GM18505 (cell line): ENCODE data around the gene RIOX2.
A peak's percentile ranks its signal among the peaks of the same experiment; 100 is the strongest.

ENCODE experiments used
- ATAC-seq: cut with Tn5 transposase; IDR thresholded peaks from one replicate; pipeline ENCODE4 v1.9.1; 2021; ENCODE audit not compliant: unreplicated experiment
- POLR2A ChIP-seq: IDR thresholded peaks from 4 replicates; pipeline ENCODE4 v1.6.1; 2011; ENCODE audit warnings: borderline replicate concordance; ENCODE audit not compliant: insufficient read depth, insufficient read length; ENCODE audit errors: extremely low read depth

RIOX2 gene

GRCh38 chr3:97957617-97958311 is 14.5 kb downstream of the RIOX2 start:
- no peak for ATAC-seq
- no peak for TF ChIP-seq POLR2A

DNA sequence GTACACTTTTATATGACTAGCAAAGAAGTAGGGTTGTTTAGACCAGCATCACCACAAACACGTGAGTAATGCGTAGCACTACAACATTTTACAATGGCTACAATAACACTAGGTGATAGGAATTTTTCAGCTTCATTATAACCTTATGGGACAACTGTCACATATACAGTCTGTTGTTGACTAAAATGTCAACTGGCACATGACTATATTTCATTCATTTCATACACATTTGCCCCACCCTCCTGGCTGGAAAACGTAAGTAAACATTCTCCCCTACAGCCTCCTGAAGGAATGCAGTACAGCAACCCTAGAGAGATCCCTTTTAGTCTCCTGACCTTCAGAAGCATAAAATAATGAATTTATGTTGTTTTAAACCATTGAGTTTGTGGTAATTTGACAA is 16.2 kb downstream of the RIOX2 start:
- ATAC-seq = no peak
- TF ChIP-seq POLR2A = no peak

DNA sequence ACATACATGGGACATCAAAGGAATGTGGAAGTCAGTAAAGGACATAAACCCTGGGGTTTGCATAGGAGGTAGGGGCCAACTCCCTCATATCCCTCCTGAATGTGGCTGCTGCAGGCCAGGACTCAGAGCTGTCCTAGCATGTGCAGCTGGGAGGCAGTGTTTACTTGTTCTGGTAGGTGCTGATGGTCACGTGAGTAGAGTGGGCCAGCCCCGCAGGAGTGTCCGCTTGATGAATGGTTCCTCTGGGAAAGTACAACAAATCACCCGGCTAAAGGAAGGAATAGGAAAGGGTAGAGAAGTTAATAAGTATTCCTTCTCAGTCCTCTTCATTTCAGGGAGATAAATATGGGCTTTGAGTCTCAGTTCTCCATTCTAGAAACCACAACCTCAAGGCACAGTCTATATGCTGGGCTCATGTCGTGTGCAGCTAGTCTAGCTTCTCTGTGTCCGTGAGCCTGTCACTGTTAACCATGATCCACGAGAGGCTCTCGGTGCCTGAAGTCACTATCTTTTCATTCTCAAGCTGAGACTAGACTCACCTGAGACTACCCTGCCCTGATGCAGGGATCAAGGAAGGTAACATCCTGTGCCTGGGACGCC is 17.9 kb downstream of the RIOX2 start:
- TF ChIP-seq POLR2A = no peak
- ATAC-seq = peak; percentile 72

GRCh38 chr3:97952872-97953271 is 19.4 kb downstream of the RIOX2 start:
- no peak for ATAC-seq
- no peak for TF ChIP-seq POLR2A

- no peak for ATAC-seq
- TF ChIP-seq POLR2A = no peak
These were observed 20.0 kb downstream of the RIOX2 start for GRCh38 chr3:97952280-97952679.

DNA sequence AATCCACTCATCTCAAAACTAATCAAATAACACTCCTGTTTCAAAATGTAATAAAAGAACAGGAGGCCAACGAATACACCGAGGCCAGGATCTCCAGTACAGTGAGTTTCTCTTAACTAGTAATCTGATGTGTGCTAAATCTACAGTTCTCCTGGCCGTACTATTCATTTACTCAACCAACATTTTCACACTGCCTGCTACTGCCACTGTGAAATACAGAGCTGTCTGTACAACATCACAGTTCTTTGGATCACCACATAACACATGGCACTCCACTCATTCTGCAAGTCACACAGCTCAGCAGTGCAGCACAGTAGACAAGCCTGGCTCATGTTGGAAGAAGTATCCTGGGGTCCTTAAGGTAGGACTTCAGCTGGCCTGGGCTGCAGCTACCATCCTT is 21.9 kb downstream of the RIOX2 start:
- no peak for TF ChIP-seq POLR2A
- no peak for ATAC-seq

DNA sequence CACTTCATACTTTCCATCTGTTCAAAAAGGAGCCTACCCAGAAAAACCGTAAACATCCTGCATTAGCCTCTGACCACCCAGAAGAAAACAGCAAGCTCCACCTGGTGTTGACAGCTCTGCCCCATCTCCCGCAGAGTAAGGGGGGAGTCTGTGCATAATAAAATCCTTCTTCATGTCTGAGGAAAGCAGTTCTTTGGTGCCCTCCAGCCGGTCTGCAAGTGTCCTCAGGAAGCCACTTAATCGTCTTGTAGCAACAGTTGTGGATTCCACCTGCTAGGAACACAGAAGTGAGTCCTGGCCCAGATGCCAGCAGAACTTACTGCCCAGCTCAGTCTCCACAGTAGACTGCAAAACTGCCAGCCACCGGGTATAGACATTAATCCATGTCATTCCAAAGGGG is 22.5 kb downstream of the RIOX2 start:
- ATAC-seq = no peak

DNA sequence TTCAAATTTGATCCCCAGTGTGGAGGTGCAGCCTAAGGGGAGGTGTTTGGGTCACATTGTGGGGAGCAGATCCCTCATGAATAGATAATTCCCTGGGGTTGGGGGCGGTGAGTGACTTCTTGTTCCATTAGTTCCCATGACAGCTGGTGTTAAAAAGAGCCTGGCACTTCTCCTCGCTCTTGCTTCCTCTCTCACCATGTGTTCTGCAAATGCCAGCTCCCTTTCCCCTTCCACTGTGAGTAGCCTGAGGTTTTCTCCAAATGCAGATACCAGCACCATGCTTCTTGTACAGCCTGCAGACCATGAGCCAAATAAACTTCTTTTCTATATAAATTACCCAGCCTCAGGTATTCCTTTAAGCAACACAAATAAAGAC is 23.1 kb downstream of the RIOX2 start:
- no peak for ATAC-seq
- no peak for TF ChIP-seq POLR2A

More for the DNA sequence above, 22.5 kb downstream of the RIOX2 start:
- TF ChIP-seq POLR2A = no peak

DNA sequence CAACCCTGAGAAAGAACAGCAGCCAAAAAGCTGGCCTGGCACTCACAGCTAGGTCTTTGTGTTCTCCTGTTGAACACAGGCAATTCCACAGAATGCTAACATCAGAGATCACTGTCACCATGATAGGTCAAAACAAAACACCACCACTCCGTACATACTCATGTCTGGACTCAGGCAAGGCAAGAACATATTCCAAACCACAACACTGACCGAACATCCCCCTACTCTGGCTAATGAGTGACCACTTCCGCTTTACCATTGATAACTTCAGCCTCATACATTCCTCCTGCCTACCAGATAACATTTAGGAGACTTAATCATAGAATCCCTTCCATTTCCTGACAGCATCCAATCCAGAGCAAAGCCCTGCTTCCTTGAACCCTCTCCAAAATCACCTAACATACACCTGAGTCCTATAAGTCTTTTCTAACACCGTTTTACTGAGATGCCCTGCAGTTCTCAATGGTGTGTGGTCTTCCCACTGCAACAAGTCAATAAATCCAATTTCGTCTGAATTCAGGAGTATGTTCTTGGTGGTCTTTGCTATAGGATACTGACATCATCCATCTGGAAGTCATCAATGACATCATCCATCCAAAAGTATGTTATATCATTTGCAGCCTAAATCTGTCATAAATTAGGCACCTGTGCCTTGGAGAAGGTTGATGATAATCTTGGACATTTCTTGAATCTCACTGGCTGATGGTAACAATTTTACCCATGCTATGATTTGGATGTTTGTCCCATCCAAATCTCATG is 23.7 kb downstream of the RIOX2 start:
- no peak for TF ChIP-seq POLR2A
- ATAC-seq = no peak

- no peak for TF ChIP-seq POLR2A
- ATAC-seq = no peak
These were observed 29.3 kb downstream of the RIOX2 start for GRCh38 chr3:97942801-97943546.

GRCh38 chr3:97940034-97940433 is 32.2 kb downstream of the RIOX2 start:
- ATAC-seq = no peak
- TF ChIP-seq POLR2A = no peak

DNA sequence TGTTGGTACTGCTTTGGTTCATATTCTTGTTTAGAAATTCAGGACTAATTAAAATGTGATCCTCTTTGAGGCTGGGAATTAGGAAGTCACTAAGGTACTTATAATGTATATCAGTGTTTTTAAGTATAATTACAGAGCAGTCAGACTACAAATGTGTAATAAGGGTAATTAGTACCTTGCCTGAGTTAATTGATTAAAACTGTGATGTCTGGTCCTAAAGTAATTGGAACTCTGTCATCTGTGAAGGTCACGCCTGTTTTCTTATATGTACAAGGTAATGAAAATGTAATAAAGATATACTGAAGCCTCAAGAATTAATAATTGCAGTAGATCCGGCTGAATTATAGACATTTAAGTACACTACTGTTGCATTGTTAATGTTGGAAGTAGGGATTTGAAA is 32.8 kb downstream of the RIOX2 start:
- no peak for ATAC-seq
- no peak for TF ChIP-seq POLR2A

DNA sequence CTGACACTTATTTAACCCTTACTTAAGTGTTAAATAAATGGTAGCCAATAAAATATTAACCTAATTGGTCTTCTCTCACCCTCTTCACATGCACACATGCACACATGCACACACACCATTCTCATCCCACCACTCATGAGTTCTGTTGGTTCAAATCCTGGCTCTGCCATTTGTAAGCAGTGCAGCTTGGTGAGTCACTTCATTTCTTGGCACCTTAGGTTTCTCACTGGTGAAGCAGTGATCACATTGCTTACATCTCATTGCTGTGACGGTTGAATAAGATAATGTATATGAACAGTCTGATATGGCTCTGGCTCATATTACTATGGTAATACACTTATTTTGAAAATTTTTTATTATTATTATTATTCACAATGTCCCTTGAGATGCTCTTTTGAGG is 33.8 kb downstream of the RIOX2 start:
- no peak for ATAC-seq
- TF ChIP-seq POLR2A = no peak
